NCI-H748 (cell line): ENCODE measurements around the gene N4BP2.
"Not testable (repeated sequence)": the region's sequence is repeated elsewhere in the genome, so short reads cannot be mapped to it uniquely, and the experiment has no call there.

Experiments
- DNase-seq: peaks from one replicate; lab custom pipeline; 2025; ENCODE audit not compliant: unreplicated experiment; lab: John Stamatoyannopoulos, UW

The N4BP2 gene

GRCh38 chr4:40056716-40057585, at the start of gene N4BP2:
TSS of gene N4BP2 (plus strand) at chr4:40056850. CDS start at chr4:40097341, 40,491 bp downstream.
- DNase-seq, result peak; percentile 88

- DNase-seq, result no peak
Observed at GRCh38 chr4:40016007-40016406, 40.6 kb upstream of the N4BP2 start.

- DNase-seq, result no peak
Observed at GRCh38 chr4:40020221-40020620, 36.4 kb upstream of the N4BP2 start.

- DNase-seq, result not testable (repeated sequence)
Observed at GRCh38 chr4:40021116-40021515, 35.5 kb upstream of the N4BP2 start.

- DNase-seq, result not testable (repeated sequence)
Observed at GRCh38 chr4:40024049-40024448, 32.6 kb upstream of the N4BP2 start.

- DNase-seq, result no peak
Observed at GRCh38 chr4:40032785-40033184, 23.9 kb upstream of the N4BP2 start.

GRCh38 chr4:40033613-40034012, 23.0 kb upstream of the N4BP2 start:
- DNase-seq, result no peak

GRCh38 chr4:40038977-40039376, 17.7 kb upstream of the N4BP2 start:
- no peak for DNase-seq

GRCh38 chr4:40040908-40041307, 15.7 kb upstream of the N4BP2 start:
- no peak for DNase-seq

- no peak for DNase-seq
Observed at GRCh38 chr4:40043786-40044185, 12.9 kb upstream of the N4BP2 start.

GRCh38 chr4:40046311-40046980, 10.2 kb upstream of the N4BP2 start:
- peak; percentile 1 for DNase-seq

GRCh38 chr4:40053161-40053560, 3.5 kb upstream of the N4BP2 start:
- no peak for DNase-seq

- DNase-seq, result peak; percentile 43
Observed at GRCh38 chr4:40055511-40055862, 1.2 kb upstream of the N4BP2 start.

- DNase-seq, result peak; percentile 77
Observed at GRCh38 chr4:40055863-40056715, 561 bp upstream of the N4BP2 start.

- peak; percentile 93 for DNase-seq
Observed at GRCh38 chr4:40057586-40058091, 989 bp downstream of the N4BP2 start.

GRCh38 chr4:40058121-40058520, 1.5 kb downstream of the N4BP2 start:
- DNase-seq, result peak; percentile 46

GRCh38 chr4:40058854-40059253, 2.2 kb downstream of the N4BP2 start:
- no peak for DNase-seq

- peak; percentile 25 for DNase-seq
Observed at GRCh38 chr4:40059362-40059761, 2.7 kb downstream of the N4BP2 start.

- no peak for DNase-seq
Observed at GRCh38 chr4:40065010-40065409, 8.4 kb downstream of the N4BP2 start.

GRCh38 chr4:40066651-40067050, 10.0 kb downstream of the N4BP2 start:
- no peak for DNase-seq

- no peak for DNase-seq
Observed at GRCh38 chr4:40070387-40070786, 13.7 kb downstream of the N4BP2 start.
